ENCODE measurements around the gene FAM210B. TPM values are rescaled to one million over a fixed set of nuclear protein-coding genes. Genes with fewer than 3 reads are reported as not detected.
"Not testable (repeated sequence)": the region's sequence is repeated elsewhere in the genome, so short reads cannot be mapped to it uniquely, and the experiment has no call there.

The FAM210B gene
- total RNA-seq, 1 donor from 2014 or later = 61.2 TPM

GRCh38 chr20:56360133-56360907 is 1.5 kb downstream of the FAM210B start:
- no peak for DNase-seq (ENCODE audit: extremely low read depth, low read depth, low spot score)

- no peak for DNase-seq (ENCODE audit: extremely low read depth, low read depth, low spot score)
Observed at GRCh38 chr20:56360908-56361205, 2.1 kb downstream of the FAM210B start.

GRCh38 chr20:56361900-56362299 is 3.1 kb downstream of the FAM210B start:
- DNase-seq (ENCODE audit: extremely low read depth, low read depth, low spot score) = no peak

- no peak for DNase-seq (ENCODE audit: extremely low read depth, low read depth, low spot score)
Observed at GRCh38 chr20:56362833-56363413, 4.1 kb downstream of the FAM210B start.

GRCh38 chr20:56363491-56363890 is 4.7 kb downstream of the FAM210B start:
- DNase-seq (ENCODE audit: extremely low read depth, low read depth, low spot score) = no peak

- no peak for DNase-seq (ENCODE audit: extremely low read depth, low read depth, low spot score)
Observed at GRCh38 chr20:56368351-56369134, 9.8 kb downstream of the FAM210B start.

- no peak for DNase-seq (ENCODE audit: extremely low read depth, low read depth, low spot score)
Observed at GRCh38 chr20:56369179-56369578, 10.4 kb downstream of the FAM210B start.

- no peak for DNase-seq (ENCODE audit: extremely low read depth, low read depth, low spot score)
Observed at GRCh38 chr20:56371977-56372376, 13.2 kb downstream of the FAM210B start.

- no peak for DNase-seq (ENCODE audit: extremely low read depth, low read depth, low spot score)
Observed at GRCh38 chr20:56372850-56373249, 14.1 kb downstream of the FAM210B start.

GRCh38 chr20:56373942-56374341 is 15.2 kb downstream of the FAM210B start:
- DNase-seq (ENCODE audit: extremely low read depth, low read depth, low spot score) = no peak

- no peak for DNase-seq (ENCODE audit: extremely low read depth, low read depth, low spot score)
Observed at GRCh38 chr20:56376331-56376730, 17.6 kb downstream of the FAM210B start.

GRCh38 chr20:56378386-56378785 is 19.6 kb downstream of the FAM210B start:
- no peak for DNase-seq (ENCODE audit: extremely low read depth, low read depth, low spot score)

- DNase-seq (ENCODE audit: extremely low read depth, low read depth, low spot score) = no peak
Observed at GRCh38 chr20:56380375-56380774, 21.6 kb downstream of the FAM210B start.

- no peak for DNase-seq (ENCODE audit: extremely low read depth, low read depth, low spot score)
Observed at GRCh38 chr20:56381501-56381900, 22.7 kb downstream of the FAM210B start.

GRCh38 chr20:56382696-56383095 is 23.9 kb downstream of the FAM210B start:
- DNase-seq (ENCODE audit: extremely low read depth, low read depth, low spot score) = no peak

GRCh38 chr20:56383334-56383733 is 24.6 kb downstream of the FAM210B start:
- no peak for DNase-seq (ENCODE audit: extremely low read depth, low read depth, low spot score)

- DNase-seq (ENCODE audit: extremely low read depth, low read depth, low spot score) = no peak
Observed at GRCh38 chr20:56385130-56385529, 26.4 kb downstream of the FAM210B start.

- no peak for DNase-seq (ENCODE audit: extremely low read depth, low read depth, low spot score)
Observed at GRCh38 chr20:56386219-56386618, 27.4 kb downstream of the FAM210B start.

- no peak for DNase-seq (ENCODE audit: extremely low read depth, low read depth, low spot score)
Observed at GRCh38 chr20:56388882-56389281, 30.1 kb downstream of the FAM210B start.

- no peak for DNase-seq (ENCODE audit: extremely low read depth, low read depth, low spot score)
Observed at GRCh38 chr20:56389807-56390206, 31.0 kb downstream of the FAM210B start.

GRCh38 chr20:56390396-56390795 is 31.6 kb downstream of the FAM210B start:
- not testable (repeated sequence) for DNase-seq (ENCODE audit: extremely low read depth, low read depth, low spot score)

- DNase-seq (ENCODE audit: extremely low read depth, low read depth, low spot score) = no peak
Observed at GRCh38 chr20:56391037-56391436, 32.3 kb downstream of the FAM210B start.

Measured in glomerular endothelial cell (primary cell).